Activated naive CD4-positive, alpha-beta T cell treated with Interleukin-2 at 50 U/mL for 16 hours (primary cell): ENCODE data around the gene CDK11B.
"Not testable (repeated sequence)": the region's sequence is repeated elsewhere in the genome, so short reads cannot be mapped to it uniquely, and the experiment has no call there.

ENCODE experiments used
- DNase-seq: peaks from one replicate; pipeline ENCODE4 v3.0.0-alpha.2; 2020

CDK11B gene

GRCh38 chr1:1597275-1597930 is 61.4 kb downstream of the CDK11B start:
- DNase-seq, result no peak

GRCh38 chr1:1596493-1597274 is 62.1 kb downstream of the CDK11B start:
- no peak for DNase-seq

- not testable (repeated sequence) for DNase-seq
Observed at GRCh38 chr1:1595341-1595740, 63.5 kb downstream of the CDK11B start.

GRCh38 chr1:1594602-1595260 is 64.1 kb downstream of the CDK11B start:
- DNase-seq, result no peak

- DNase-seq, result no peak
Observed at GRCh38 chr1:1593834-1594601, 64.8 kb downstream of the CDK11B start.

- no peak for DNase-seq
Observed at GRCh38 chr1:1591452-1591851, 67.4 kb downstream of the CDK11B start.
